Upper lobe of left lung (tissue), 6 donors: Measurements from ENCODE around the gene DSC2. TPM values are rescaled to one million over a fixed set of nuclear protein-coding genes. Genes with fewer than 3 reads are reported as not detected.
"Not testable (repeated sequence)": the region's sequence is repeated elsewhere in the genome, so short reads cannot be mapped to it uniquely, and the experiment has no call there.

Source experiments
- ATAC-seq, 2 donors: fragments of 200-7000 bp; cut with Tn5 transposase; one replicate each; pipeline ENCODE4 v1.9.1; 2022; ENCODE audit warnings: mild to moderate bottlenecking in 2 of 2, moderate library complexity in 2 of 2; ENCODE audit not compliant: low FRiP score in 2 of 2
- DNase-seq, 2 donors: peaks; one replicate each; pipeline ENCODE4 v3.0.0-alpha.2; 2019 to 2020
- H3K27ac ChIP-seq, 4 donors: fragments of 200-600 bp; sonication (generic); one replicate each; pipeline ENCODE4 v1.5.1; 2016 to 2019
- H3K27me3 ChIP-seq, 4 donors: fragments of 200-600 bp; sonication (generic); one replicate each; pipeline ENCODE4 v1.5.1; 2017 to 2019
- H3K36me3 ChIP-seq, 4 donors: fragments of 200-600 bp; sonication (generic); one replicate each; pipeline ENCODE4 v1.5.1; 2016 to 2019
- H3K4me1 ChIP-seq, 4 donors: fragments of 200-600 bp; sonication (generic); one replicate each; pipeline ENCODE4 v1.5.1; 2018 to 2019
- H3K4me3 ChIP-seq, 4 donors: fragments of 200-600 bp; sonication (generic); one replicate each; pipeline ENCODE4 v1.5.1; 2017 to 2019; ENCODE audit warnings: mild to moderate bottlenecking in 2 of 4, moderate library complexity in 1 of 4
- H3K9me3 ChIP-seq, 4 donors: fragments of 200-600 bp; sonication (generic); one replicate each; pipeline ENCODE4 v1.5.1; 2018 to 2019
- EP300 ChIP-seq, 4 donors: sonication (generic); formaldehyde crosslinking; IDR thresholded peaks; one replicate each; pipeline ENCODE4 v1.5.1; 2017; ENCODE audit warnings: antibody characterized with exemption in 4 of 4, control low read depth in 2 of 4
- POLR2A ChIP-seq, 4 donors: fragments of 450-650 bp; IDR thresholded peaks; one replicate each; pipeline ENCODE4 v1.5.1; 2016 to 2017; ENCODE audit warnings: antibody characterized with exemption in 4 of 4, mild to moderate bottlenecking in 2 of 4
- POLR2AphosphoS5 ChIP-seq, 2 donors: sonication (generic); formaldehyde crosslinking; IDR thresholded peaks; one replicate each; pipeline ENCODE4 v1.5.1; 2017; ENCODE audit warnings: antibody characterized with exemption in 2 of 2
- WGBS, 2 donors: methylation state at CpG; one replicate each; pipeline ENCODE4 v1.1.5; 2017 to 2018; 5-methylcytosine and 5-hydroxymethylcytosine counted together
- total RNA-seq, 6 donors: library from RNA; depleted of rRNA in 4 of 6; stranded (reverse); fragments of >200 nt in 4 of 6; gene quantifications; one replicate each; pipeline versions ENCODE4 v1.1.0 to v1.2.1, GENCODE V29; 2016 to 2021
- TF ChIP-seq, protein P1 (sequence below), 6 experiments: fragments of 450-650 bp in 4 of 6; fragments of 200-600 bp in 2 of 6; sonication (generic) in 2 of 6; IDR thresholded peaks; one replicate each; pipeline ENCODE4 v1.5.1; 2016 to 2019; ENCODE audit warnings: antibody characterized with exemption in 6 of 6
- donor health status: DM: no; HTN: no; CAD: no; lungs with moderate emphysema.
- donor health status: DM: no; HTN: yes; CAD: no; lungs with severe emphysema.

DSC2 gene
- total RNA-seq, 6 donors from 2014 or later, result 2.1 to 19.5 (median 13.2) TPM

GRCh38 chr18:31134988-31135529 lies 32.8 kb upstream of the DSC2 start:
- ATAC-seq (no peak), DNase-seq (no peak)
- H3K9me3 ChIP-seq, result no peaks in the 10 kb centered on the region
- H3K27ac ChIP-seq, result no peak overlapping the region
- TF ChIP-seq POLR2A (IDR thresholded peaks at IDR 0.05) (no peak), EP300 (IDR thresholded peaks at IDR 0.05) (no peak), POLR2AphosphoS5 (IDR thresholded peaks at IDR 0.05) (no peak)
- TF ChIP-seq, protein P1, sequence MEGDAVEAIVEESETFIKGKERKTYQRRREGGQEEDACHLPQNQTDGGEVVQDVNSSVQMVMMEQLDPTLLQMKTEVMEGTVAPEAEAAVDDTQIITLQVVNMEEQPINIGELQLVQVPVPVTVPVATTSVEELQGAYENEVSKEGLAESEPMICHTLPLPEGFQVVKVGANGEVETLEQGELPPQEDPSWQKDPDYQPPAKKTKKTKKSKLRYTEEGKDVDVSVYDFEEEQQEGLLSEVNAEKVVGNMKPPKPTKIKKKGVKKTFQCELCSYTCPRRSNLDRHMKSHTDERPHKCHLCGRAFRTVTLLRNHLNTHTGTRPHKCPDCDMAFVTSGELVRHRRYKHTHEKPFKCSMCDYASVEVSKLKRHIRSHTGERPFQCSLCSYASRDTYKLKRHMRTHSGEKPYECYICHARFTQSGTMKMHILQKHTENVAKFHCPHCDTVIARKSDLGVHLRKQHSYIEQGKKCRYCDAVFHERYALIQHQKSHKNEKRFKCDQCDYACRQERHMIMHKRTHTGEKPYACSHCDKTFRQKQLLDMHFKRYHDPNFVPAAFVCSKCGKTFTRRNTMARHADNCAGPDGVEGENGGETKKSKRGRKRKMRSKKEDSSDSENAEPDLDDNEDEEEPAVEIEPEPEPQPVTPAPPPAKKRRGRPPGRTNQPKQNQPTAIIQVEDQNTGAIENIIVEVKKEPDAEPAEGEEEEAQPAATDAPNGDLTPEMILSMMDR (IDR thresholded peaks at IDR 0.05), result no peak
- H3K27me3 ChIP-seq, result no peaks in the 10 kb centered on the region
- H3K4me1 ChIP-seq, result no peaks in the 10 kb centered on the region
- no peak overlapping the region for H3K4me3 ChIP-seq
- 81 to 82% methylated on average over 4 of the region's 4 CpGs for WGBS, 2 donors
- H3K36me3 ChIP-seq, result no peaks in the 10 kb centered on the region

GRCh38 chr18:31129398-31130115 lies 27.3 kb upstream of the DSC2 start:
- Histone ChIP-seq H3K27ac (no peak overlapping the region), H3K4me3 (no peak overlapping the region), H3K4me1 (no peaks in the 10 kb centered on the region), H3K27me3 (no peaks in the 10 kb centered on the region), H3K36me3 (no peaks in the 10 kb centered on the region), H3K9me3 (no peaks in the 10 kb centered on the region)
- no peak for TF ChIP-seq POLR2AphosphoS5 (IDR thresholded peaks at IDR 0.05)
- TF ChIP-seq EP300 (IDR thresholded peaks at IDR 0.05), result no peak
- no peak for TF ChIP-seq POLR2A (IDR thresholded peaks at IDR 0.05)
- TF ChIP-seq, protein P1 (IDR thresholded peaks at IDR 0.05), result no peak
- ATAC-seq (no peak), DNase-seq (no peak)
- WGBS, 2 donors, result 67 to 72% methylated on average over 1 of the region's 1 CpG

- ATAC-seq, result no peak
- 88 to 95% methylated on average over 1 of the region's 1 CpG for WGBS, 2 donors
- H3K4me3 ChIP-seq, result no peak overlapping the region
Observed at GRCh38 chr18:31125878-31126277, 23.7 kb upstream of the DSC2 start.

DNA sequence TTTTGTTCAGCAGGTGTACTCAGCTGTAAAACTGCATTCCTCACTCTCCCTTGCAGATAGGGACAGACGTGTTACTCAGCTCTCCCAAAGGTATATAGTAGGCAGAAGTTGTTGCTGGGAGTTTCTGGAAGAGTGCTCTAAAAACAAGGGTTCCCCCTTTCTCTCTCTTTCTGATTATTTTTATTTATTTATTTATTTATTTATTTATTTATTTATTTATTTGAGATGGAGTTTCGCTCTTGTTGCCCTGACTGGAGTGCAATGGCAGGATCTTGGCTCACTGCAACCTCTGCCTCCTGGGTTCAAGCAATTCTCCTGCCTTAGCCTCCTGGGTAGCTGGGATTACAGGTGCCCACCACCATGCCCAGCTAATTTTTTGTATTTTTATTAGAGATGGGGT lies 20.9 kb upstream of the DSC2 start:
- H3K27ac ChIP-seq, DNase-seq, ATAC-seq, H3K36me3 ChIP-seq, H3K27me3 ChIP-seq, H3K9me3 ChIP-seq, H3K4me3 ChIP-seq, H3K4me1 ChIP-seq: not testable (repeated sequence)
- 61 to 65% methylated on average over 2 of the region's 2 CpGs for WGBS, 2 donors

More at GRCh38 chr18:31125878-31126277, 23.7 kb upstream of the DSC2 start:
- Histone ChIP-seq H3K9me3 (no peaks in the 10 kb centered on the region), H3K4me1 (no peaks in the 10 kb centered on the region), H3K27ac (no peak overlapping the region), H3K27me3 (no peaks in the 10 kb centered on the region), H3K36me3 (no peaks in the 10 kb centered on the region)
- TF ChIP-seq POLR2A (IDR thresholded peaks at IDR 0.05), result no peak
- TF ChIP-seq POLR2AphosphoS5 (IDR thresholded peaks at IDR 0.05), result no peak
- TF ChIP-seq EP300 (IDR thresholded peaks at IDR 0.05), result no peak
- TF ChIP-seq, protein P1 (IDR thresholded peaks at IDR 0.05), result no peak
- no peak for DNase-seq

DNA sequence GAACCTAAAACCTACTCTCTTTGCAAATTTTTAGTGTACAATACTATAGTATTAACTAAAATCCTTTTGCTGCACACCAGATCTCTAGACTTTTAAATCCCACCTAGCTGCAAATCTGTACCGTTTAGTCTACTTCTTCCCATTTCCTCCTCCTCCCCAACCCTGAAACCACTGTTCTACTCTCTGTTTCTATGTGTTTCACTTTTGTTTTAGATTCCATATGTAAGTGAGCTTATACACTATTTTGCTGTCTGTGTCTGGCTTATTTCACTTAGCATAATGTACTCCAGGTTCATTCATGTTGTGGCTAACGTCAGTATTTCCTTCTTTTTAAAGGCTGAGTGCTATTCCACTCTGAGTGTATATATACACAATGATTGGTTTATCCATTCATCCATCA lies 18.4 kb upstream of the DSC2 start:
- Histone ChIP-seq H3K4me1 (no peaks in the 10 kb centered on the region), H3K9me3 (no peaks in the 10 kb centered on the region), H3K27me3 (no peaks in the 10 kb centered on the region), H3K27ac (no peak overlapping the region), H3K4me3 (no peak overlapping the region), H3K36me3 (no peaks in the 10 kb centered on the region)
- TF ChIP-seq POLR2AphosphoS5 (IDR thresholded peaks at IDR 0.05), result no peak
- no peak for TF ChIP-seq EP300 (IDR thresholded peaks at IDR 0.05)
- TF ChIP-seq, protein P1 (IDR thresholded peaks at IDR 0.05), result no peak
- no peak for TF ChIP-seq POLR2A (IDR thresholded peaks at IDR 0.05)
- 56 to 67% methylated on average over 2 of the region's 2 CpGs for WGBS, 2 donors
- no peak for ATAC-seq
- no peak for DNase-seq
